Activated CD4-positive, alpha-beta T cell treated with anti-CD3 and anti-CD28 coated beads, Interleukin-2, amount 50 U/mL, for 24 hours (primary cell): ENCODE data around the gene KNG1.

Experiments used
- DNase-seq, 2 donors: peaks; one replicate each; pipeline ENCODE4 v3.0.0-alpha.2; 2020; ENCODE audit warnings: low read depth in 1 of 2, low spot score in 1 of 2

Gene KNG1

DNA sequence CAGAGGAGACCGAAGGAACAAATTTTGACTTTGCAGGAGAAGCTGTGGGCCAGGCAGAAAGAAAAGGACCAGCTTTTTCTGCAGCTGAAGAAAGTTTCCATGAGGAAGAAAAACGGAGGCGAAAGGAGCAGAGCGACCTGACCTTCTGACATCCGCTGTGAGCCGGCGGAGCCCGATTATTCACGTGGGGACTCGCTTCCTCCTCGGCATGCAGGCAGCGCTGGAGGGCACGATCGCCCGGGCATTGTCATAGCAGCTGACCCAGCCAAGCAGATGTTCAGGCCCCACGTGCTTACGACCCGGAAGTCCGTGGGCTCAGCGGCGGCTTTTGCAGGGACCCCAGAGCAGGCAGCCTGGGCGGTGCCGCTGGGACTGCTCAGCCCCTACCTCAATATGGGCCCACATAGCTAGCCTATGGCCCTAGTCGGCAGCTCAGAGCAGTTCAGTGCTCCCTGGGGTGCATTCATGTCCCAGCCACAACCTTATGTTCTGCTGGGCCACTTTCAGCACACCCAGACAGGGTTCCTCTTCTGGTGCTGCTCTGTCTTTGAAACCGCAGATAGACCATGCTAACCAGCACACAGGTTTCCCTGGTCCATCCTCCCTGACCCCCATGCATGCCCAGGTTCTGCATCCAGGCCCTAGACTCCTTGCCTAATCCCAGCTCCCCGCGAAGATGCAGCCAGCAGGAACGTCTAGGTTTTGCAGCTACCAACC, 55.7 kb downstream of the KNG1 start:
- peak in 1 of 2 donors; percentile 43 for DNase-seq

GRCh38 chr3:186775999-186776398, 58.8 kb downstream of the KNG1 start:
- DNase-seq, result no peak

DNA sequence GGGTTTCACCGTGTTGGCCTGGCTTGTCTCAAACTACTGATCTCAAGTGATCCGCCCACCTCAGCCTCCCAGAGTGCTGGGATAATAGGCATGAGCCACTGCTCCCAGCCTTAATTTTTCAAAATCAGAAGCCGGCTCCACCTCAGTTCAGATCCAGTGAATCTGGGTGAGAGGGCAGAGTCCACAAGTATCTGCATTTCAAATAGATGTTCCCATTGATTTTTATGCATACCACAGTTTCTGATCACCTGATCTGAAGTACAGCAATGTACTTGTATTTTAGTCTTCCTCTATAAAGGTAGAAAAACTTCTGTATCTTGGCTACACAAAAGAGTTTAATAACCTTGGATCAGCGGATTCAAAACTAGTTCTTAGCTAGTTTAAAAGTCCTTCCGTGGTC, 62.0 kb downstream of the KNG1 start:
- no peak for DNase-seq

- no peak for DNase-seq
Observed at GRCh38 chr3:186782542-186783057, 65.4 kb downstream of the KNG1 start.

DNA sequence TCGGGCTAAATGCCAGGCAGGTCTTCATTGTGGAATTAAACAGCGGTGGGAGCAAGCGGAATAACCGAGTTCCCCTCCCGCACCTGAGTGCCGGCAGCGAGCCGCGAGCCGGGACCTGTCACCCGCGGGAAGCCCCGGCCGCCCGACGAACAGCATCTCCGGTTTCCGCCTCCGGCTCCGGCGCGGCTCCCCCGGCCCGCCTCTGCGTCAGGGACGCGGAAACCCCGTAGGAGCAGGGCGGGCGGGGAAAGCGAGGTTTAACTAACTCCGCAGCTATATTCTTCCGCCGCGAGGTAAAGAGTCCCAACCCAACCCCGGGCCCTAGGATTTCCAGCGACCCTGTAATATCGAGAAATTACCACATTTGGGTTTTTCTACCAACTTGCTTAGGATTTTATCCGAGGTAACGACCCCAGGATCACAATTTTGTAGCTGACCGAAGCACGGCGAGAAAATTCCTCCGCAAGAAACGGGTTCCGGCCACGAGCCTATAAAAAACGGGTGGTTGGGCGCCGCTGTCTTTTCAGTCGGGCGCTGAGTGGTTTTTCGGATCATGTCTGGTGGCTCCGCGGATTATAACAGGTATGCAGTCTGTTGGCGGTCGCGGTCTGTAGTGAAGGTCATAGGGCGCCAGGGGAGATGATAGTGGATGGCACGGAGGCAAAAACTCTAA, 66.0 kb downstream of the KNG1 start, which contains the start of gene EIF4A2:
Gene EIF4A2, plus strand, starts transcription at position 520 of the 673 bp plus-strand sequence. Its CDS starts 34 bp downstream, at position 554.
- peak; percentile 89 for DNase-seq

- DNase-seq, result peak in 1 of 2 donors; percentile 59
Observed at GRCh38 chr3:186783731-186784515, 66.8 kb downstream of the KNG1 start.

GRCh38 chr3:186784820-186785494, 67.8 kb downstream of the KNG1 start:
- DNase-seq, result no peak

DNA sequence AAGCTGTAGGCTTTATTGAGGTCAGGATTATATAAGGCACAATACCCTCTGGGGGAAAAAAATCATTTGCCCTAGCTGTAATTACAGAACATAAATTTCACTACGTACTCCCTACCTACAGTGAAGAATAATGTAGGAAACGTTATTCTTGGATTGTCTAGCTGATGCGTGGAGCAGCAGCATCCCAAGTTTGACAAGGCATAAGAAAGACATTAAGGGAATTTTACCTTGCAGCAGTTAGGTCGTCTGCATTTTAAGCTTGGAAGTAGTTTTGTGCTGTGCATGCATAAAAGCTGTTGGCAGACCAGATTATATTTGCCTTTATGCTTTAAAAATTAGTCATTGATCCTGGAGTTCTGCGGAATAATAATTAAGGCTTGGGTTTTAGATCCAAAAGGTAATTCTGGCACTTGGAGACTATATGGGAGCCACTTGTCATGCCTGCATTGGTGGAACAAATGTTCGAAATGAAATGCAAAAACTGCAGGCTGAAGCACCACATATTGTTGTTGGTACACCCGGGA, 68.4 kb downstream of the KNG1 start:
- DNase-seq, result no peak

- DNase-seq, result no peak
Observed at GRCh38 chr3:186786922-186787321, 69.8 kb downstream of the KNG1 start.

DNA sequence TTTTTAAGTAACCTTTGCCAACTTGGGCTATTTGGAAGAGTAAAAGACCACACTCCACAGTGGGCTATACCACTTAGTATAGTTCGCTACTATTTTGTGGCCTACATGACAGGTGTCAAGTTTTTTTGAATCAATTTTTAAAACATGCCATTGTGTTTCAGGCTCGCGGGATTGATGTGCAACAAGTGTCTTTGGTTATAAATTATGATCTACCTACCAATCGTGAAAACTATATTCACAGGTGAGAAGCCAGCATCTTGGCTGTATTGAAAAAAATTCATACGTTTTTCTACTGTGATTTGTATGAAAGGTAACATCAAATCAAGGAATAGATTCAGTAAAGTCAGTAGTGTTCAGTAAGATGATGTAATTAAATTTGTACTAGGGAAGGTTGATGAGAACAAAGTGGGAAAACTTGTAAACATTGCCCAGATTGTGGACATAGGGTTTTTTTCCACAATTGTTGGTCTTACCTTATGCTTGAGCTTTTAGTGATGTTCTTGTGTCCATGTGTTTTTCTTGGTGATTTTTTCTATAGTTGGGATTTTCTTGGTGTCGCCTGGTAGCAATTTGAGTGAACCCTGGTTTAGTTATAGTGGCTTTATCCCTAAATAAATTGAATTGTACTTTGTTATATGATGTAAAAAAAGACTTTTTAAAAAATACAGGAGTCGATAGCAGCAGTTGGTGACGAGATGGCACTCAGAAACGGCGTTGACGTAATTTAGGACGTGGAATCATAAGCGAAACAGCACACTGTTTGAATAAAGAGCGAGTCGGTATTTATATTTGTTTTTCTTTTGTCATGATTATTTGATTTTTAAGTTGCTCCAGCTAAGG, 70.7 kb downstream of the KNG1 start:
- DNase-seq, result no peak

- DNase-seq, result no peak
Observed at GRCh38 chr3:186788482-186789370, 71.6 kb downstream of the KNG1 start.

GRCh38 chr3:186789554-186790260, 72.5 kb downstream of the KNG1 start:
- no peak for DNase-seq

- no peak for DNase-seq
Observed at GRCh38 chr3:186790261-186790981, 73.3 kb downstream of the KNG1 start.
